ENCODE results near the gene HOXA2. TPM values are rescaled to one million over a fixed set of nuclear protein-coding genes. Genes with fewer than 3 reads are reported as not detected.

Gene HOXA2
- total RNA-seq, 4 donors from 2014 or later = 4.7 to 24.8 (median 8.9) TPM

DNA sequence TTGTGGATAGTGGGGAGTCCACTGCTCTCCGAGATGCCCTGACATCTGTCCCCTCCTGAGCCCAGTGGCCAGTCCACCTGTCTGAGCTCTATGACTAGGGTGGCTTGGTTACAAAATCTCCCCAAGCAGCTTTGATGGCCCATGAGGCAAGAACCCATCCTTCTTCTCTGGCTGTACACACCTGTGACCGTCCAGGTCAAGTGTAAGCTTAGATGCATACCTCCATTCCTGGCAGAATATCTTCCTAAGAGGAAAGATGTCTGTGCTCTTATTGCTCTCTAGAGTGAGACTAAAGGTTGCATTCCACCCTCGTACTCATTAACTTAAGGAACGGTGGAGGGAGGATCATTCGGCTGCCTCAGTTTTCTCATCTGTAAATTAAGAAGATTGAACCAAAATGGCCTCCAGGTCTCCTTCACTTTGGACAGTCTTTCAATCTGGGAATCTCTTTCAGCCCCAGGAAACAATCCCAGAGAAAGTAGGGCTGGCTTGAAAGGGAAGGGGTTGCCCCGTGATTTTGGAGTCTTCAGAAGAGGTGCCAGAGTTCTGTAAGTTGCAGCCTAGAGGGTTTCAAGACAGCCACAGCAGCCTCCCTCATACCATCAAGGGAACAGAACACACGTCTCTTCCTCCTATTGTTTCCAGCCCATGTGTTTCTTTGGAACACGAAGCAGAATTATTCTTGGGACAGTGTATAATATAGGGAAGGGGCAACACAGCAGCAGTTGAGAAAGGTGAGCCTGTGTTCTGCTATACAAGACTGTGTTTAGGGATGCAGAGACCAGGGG, 22.6 kb upstream of the HOXA2 start:
- peak overlapping the region in 3 of 4 donors; percentile 61 to 85 (median 74) for H3K27ac ChIP-seq
- TF ChIP-seq, protein P1, sequence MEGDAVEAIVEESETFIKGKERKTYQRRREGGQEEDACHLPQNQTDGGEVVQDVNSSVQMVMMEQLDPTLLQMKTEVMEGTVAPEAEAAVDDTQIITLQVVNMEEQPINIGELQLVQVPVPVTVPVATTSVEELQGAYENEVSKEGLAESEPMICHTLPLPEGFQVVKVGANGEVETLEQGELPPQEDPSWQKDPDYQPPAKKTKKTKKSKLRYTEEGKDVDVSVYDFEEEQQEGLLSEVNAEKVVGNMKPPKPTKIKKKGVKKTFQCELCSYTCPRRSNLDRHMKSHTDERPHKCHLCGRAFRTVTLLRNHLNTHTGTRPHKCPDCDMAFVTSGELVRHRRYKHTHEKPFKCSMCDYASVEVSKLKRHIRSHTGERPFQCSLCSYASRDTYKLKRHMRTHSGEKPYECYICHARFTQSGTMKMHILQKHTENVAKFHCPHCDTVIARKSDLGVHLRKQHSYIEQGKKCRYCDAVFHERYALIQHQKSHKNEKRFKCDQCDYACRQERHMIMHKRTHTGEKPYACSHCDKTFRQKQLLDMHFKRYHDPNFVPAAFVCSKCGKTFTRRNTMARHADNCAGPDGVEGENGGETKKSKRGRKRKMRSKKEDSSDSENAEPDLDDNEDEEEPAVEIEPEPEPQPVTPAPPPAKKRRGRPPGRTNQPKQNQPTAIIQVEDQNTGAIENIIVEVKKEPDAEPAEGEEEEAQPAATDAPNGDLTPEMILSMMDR (IDR thresholded peaks at IDR 0.05) = no peak
- no peak for TF ChIP-seq POLR2A (IDR thresholded peaks at IDR 0.05)
- no peaks in the 10 kb centered on the region for H3K9me3 ChIP-seq
- H3K36me3 ChIP-seq = no peaks in the 10 kb centered on the region
- no peaks in the 10 kb centered on the region for H3K27me3 ChIP-seq
- peak overlapping the region in 1 of 4 donors; percentile 30 for H3K4me3 ChIP-seq
- peak in 2 of 3 donors; percentile 5 to 63 for DNase-seq
- H3K4me1 ChIP-seq = peaks cover 0 to 84% (median 6%) of the 10 kb centered on the region in 4 donors

DNA sequence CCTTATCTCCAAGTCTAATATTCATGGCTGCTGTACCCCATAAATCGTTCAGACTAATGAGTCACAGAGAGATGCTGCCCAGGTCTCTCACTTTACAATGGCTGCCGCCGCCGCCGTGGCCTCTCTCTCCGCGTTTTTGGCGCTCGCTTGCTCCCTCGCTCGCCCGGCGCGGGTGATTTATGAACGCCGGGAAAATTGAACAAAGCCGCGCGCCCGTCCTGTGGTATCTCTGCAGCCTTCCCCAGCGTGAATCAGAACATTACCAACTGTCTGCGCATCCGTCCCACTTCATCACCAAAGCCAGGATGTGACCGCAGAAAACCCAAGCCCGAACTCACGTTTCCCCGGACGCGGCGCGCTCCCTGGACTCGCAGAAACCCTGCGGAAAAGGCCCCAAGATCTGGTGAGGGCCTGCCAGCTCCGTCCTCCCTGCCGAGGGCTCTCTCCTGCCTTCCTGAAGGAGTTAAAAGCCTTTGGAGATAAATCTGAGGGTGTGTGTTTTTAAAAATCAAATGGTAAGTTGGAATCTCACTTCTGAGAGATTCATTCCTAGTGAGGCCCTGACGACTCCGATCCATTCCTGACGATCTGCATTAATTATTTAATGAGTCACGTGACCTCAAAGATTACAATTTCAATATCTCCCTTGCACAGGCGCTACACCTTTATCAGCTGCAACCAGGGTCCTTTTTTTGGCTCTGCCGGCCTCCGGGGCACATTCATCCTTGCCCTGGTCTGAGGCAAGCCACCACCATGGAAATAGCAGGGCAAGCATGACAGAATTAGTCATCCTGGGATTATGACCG, 21.8 kb upstream of the HOXA2 start:
- peaks cover 0 to 89% (median 5%) of the 10 kb centered on the region in 4 donors for H3K4me1 ChIP-seq
- no peaks in the 10 kb centered on the region for H3K9me3 ChIP-seq
- peak in 2 of 3 donors; percentile 8 to 58 for DNase-seq
- H3K36me3 ChIP-seq = no peaks in the 10 kb centered on the region
- peak overlapping the region in 2 of 4 donors; percentile 30 to 35 for H3K4me3 ChIP-seq
- H3K27me3 ChIP-seq = no peaks in the 10 kb centered on the region
- H3K27ac ChIP-seq = peak overlapping the region in 3 of 4 donors; percentile 61 to 85 (median 74)
- no peak for TF ChIP-seq POLR2A (IDR thresholded peaks at IDR 0.05)
- TF ChIP-seq, protein P1 (IDR thresholded peaks at IDR 0.05) = no peak

DNA sequence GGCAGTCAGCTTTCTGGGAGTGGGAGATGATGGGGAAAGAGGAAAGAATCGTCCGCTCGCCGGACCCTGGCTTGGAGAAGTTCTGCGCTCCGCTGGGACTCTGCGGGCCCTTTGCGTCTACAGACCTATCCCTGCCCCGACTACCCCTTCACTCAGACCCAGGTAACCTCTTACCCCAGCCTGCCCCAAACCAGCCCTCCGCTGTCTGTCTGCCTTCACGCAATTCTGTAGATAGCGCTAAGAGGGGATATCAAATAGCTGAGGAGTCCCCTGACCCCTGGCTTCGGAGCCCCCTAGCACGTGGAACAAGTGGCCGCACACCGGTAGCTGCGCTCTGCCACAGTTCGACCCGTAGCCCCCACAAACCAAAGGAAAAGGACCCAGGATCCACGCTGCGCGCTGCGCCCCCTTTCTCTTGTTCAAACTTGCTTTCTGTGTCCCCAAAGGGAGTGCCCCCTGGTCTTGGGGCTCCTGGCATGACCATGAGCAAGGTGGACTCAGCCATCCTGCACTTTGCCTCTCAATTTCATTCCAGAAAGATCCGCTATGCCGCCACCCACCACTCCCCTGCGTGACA, 21.1 kb upstream of the HOXA2 start:
- H3K4me3 ChIP-seq = peak overlapping the region in 2 of 4 donors; percentile 35 to 50

DNA sequence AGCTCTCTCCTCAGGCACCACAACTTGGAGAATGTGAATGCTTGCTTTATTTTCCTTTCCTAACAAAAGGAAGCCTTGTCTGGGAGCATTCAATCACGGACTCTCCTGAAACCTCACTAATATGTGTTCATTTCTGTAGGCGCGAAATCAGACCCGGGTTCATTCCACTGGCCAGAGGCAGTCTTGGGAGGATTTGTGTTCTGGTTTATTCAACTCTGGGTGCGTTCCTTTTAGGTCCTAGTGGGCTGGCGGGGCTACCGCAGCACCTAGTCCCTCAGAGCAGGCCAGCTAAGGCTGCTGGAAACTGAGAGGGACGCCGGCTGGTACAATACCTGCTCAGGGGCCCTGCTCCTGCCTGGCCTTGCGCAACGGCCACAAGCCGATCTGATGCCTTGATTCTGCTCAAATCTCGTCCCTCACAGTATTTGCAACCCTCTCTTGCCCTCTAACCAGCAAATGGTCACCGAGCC, 20.6 kb upstream of the HOXA2 start:
- H3K36me3 ChIP-seq = no peaks in the 10 kb centered on the region
- H3K4me1 ChIP-seq = peaks cover 0 to 89% (median 4%) of the 10 kb centered on the region in 4 donors
- no peaks in the 10 kb centered on the region for H3K27me3 ChIP-seq
- H3K9me3 ChIP-seq = no peaks in the 10 kb centered on the region
- peak overlapping the region in 3 of 4 donors; percentile 19 to 50 (median 35) for H3K4me3 ChIP-seq
- DNase-seq = peak in 1 of 3 donors; percentile 59
- TF ChIP-seq POLR2A (IDR thresholded peaks at IDR 0.05) = no peak
- peak overlapping the region; percentile 10 to 85 (median 68) for H3K27ac ChIP-seq

More for the DNA sequence above, 21.1 kb upstream of the HOXA2 start:
- TF ChIP-seq, protein P1 (IDR thresholded peaks at IDR 0.05) = no peak
- H3K27me3 ChIP-seq = no peaks in the 10 kb centered on the region
- H3K9me3 ChIP-seq = no peaks in the 10 kb centered on the region
- DNase-seq = peak in 1 of 3 donors; percentile 55
- peak overlapping the region; percentile 10 to 85 (median 68) for H3K27ac ChIP-seq
- H3K4me1 ChIP-seq = peaks cover 0 to 89% (median 4%) of the 10 kb centered on the region in 4 donors
- H3K36me3 ChIP-seq = no peaks in the 10 kb centered on the region

DNA sequence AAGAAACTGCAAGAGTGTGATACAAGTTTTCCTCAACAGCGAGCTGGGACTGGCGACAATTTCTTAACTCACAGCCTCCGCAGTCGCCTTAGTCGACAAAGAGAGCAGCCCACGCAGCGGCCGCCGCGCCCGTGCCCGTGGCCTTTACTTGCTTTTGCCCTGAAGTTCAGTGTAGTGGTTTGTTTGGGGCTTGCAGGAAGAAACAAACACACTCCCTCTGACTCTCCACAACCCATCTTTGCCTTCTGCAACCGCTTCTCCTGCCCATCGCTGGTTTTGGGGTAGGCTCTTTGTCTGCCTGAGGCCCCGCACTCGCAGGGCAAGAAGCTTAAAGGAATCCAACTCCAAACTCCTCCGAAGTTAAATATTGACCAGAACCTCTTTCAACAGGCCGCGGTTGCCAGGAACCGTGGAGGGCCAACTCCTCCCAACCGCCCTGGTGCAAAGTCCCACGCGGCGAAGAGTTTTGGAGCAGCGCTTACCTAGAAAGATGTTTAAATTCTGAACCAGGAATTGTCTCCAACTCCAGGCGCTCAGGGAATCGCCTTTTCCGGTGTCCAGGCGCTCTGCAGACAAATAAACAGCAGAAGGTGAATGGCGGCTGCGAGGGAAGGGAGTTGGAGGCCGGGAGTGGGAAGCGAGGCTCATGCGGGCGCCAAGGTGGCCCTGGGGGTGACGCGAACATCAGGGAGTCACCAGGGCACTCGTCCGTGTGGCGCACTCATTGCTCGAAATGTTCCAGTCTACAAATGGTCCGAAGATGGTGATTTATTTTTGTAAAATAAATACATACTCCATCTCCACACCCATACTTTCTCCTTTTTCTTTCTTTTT, 19.8 kb upstream of the HOXA2 start:
- peak overlapping the region; percentile 10 to 85 (median 68) for H3K27ac ChIP-seq
- peaks cover 0 to 89% (median 4%) of the 10 kb centered on the region in 4 donors for H3K4me1 ChIP-seq
- H3K36me3 ChIP-seq = no peaks in the 10 kb centered on the region
- peak in 1 of 2 donors; percentile 7 for TF ChIP-seq POLR2A (IDR thresholded peaks at IDR 0.05)
- TF ChIP-seq, protein P1 (IDR thresholded peaks at IDR 0.05) = peak in 1 of 6 experiments; percentile 4
- no peaks in the 10 kb centered on the region for H3K9me3 ChIP-seq
- DNase-seq = peak in 2 of 3 donors; percentile 84
- H3K27me3 ChIP-seq = no peaks in the 10 kb centered on the region
- H3K4me3 ChIP-seq = peak overlapping the region in 3 of 4 donors; percentile 19 to 50 (median 35)

Measured in Peyer's patch (tissue), 4 donors.